HG02759 (cell line): Measurements from ENCODE around the gene FRK.
A peak's percentile ranks its signal among the peaks of the same experiment; 100 is the strongest.

Experiments
- ATAC-seq: cut with Tn5 transposase; IDR thresholded peaks from one replicate; pipeline ENCODE4 v1.9.1; 2021; ENCODE audit warnings: mild to moderate bottlenecking, moderate library complexity; ENCODE audit not compliant: unreplicated experiment

The FRK gene

DNA sequence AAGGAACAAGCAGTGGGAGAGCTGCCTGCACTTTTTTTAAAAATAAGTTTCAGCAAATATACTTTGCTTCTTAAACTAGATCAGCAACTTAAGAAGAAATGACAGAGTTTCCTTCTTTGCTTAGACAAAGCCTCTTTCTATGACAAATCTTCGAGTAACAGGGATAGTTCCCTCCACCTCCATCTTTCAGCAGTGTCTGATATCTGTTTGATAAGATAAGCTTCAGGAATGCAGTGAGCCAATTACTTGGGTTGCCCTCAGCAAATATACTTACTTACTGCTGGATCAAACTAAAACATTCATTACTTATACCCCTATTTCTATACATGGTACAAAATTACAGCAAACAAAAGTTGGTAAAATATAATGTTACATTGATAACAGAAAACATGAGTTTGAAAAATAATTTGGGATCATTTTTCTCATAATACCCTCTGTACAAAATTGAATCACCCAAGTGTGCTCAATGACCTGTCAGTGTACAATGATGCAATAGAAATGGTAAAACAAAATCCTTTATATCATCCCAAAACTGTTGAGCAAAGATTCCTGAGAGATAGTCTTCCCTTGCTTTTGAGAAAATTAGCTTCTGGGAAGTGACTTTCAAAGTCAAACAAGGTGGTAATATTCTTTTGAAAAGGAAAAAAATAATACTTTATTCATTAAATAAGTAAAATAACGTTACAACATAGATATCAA, 24.5 kb downstream of the FRK start:
- no peak for ATAC-seq

DNA sequence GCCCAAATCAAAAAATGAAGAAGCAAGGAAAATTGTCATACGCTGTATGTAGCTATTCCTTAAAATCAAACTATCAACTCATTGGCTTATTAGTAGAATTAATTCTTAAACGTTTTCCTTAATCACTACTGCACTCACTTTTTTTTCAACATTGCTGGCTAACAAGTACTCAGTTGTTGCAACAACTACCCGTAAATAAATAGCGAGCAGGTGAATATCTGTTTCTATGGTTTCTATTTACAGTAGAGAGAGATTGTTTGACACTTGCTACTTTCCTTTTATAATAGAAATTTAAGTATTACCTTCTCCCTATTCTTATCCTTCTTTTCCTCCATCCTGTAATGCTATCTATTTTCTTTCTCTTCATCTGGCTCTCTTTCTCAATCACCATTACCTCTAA, 25.1 kb downstream of the FRK start:
- no peak for ATAC-seq

GRCh38 chr6:116034327-116034726, 26.4 kb downstream of the FRK start:
- no peak for ATAC-seq

DNA sequence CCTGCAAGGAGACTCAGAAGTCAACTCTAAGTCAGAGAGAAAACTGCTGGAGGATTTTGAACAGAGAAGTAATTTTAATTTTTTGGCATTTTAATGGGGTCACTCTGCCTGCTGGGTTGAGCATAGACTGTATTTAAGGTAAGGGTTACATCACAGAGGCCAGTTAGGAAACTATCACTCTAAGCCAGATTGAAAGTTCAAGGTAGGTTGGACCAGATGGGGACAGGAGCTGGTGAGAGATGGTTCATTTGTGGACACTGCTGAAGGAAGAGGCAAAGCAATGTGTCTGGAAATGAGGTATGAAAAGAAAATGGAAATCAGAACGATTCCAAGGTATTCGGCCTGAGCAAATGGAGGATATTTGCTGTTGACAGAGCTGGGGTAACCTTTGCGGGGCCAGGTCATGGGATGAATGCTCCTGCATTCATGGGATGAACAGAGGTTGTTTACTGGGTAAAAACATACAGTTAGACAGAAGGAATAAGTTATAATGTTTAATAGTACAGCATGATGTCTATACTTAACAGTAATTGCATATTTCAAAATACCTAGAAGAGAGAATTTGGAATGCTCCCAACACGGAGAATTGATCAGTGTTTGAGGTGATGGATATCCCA, 26.9 kb downstream of the FRK start:
- ATAC-seq = no peak

DNA sequence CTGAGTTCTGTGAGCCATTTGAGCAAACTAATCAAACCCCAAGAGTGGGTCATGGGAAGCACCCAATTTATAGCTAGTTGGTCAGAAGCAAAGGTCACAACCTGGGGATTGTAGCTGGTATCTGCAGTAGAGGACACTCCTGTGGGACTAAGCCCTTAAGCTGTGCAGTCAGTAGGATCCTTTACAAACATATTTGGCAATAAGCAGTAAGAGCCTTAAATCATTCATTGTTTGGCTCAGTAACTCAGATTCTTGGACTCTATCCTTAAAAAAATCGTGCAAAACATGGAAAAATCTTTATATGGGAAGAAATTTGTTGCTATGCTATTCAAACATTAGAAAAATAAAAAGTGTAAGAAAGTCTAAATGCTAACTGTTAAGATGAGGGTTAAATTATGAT, 29.9 kb downstream of the FRK start:
- no peak for ATAC-seq

GRCh38 chr6:116029535-116029934, 31.2 kb downstream of the FRK start:
- ATAC-seq = peak; percentile 53

DNA sequence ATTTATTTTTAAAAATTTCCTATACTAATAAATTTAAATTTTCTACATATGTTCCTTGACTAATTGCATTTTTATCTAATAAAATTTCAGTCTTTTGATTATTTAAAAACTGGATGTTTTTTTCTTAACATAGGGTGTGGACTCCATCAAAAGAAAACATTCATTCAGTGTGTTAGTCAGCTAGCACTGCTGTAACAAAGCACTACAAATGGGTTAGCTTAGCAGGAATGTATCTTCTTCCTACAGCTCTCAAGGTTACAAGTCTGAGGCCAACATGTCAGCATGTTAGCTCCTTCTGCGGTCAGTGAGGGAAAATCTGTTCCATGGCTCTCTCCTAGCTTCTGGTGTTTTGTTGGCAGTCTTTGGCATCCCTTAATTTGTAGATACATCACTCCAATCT, 32.5 kb downstream of the FRK start:
- no peak for ATAC-seq

DNA sequence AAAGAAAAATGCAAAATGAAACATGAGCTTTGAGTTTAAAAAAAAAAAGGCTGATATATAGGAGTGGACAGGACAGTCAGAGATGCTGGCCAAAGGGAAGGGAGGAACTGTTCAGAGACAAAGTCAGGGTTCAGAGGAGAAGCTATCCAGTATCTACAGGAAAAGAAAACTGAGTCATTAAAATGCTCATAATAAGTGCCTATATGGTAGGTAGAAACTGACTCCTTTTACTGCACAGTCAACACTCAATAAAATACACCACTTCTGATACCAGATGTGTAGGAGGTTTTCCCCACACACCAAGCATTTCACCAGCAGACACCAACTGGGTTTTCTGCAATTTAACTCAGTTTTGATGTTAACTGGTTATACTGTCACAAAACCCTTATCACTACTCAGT, 32.9 kb downstream of the FRK start:
- peak; percentile 50 for ATAC-seq

DNA sequence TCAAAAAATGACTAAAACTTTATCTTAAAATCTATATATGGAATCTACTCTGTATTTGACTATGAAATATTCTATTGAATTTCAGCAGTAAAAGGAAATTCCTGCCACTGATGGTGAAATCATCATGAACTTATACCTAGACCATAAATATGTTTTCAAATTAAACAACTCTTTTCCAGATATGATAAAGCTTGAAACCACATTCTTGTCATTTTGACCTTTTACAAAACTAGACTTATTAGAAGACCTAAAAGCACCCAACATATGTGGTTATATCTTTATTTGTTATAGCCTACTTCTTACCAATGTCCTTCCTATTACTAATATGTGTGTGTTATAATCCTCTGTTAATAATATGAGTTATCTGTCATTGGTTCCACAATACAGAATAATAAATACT, 35.3 kb downstream of the FRK start:
- no peak for ATAC-seq

GRCh38 chr6:116022841-116023445, 37.7 kb downstream of the FRK start:
- no peak for ATAC-seq

GRCh38 chr6:116020738-116021137, 40.0 kb downstream of the FRK start:
- no peak for ATAC-seq

DNA sequence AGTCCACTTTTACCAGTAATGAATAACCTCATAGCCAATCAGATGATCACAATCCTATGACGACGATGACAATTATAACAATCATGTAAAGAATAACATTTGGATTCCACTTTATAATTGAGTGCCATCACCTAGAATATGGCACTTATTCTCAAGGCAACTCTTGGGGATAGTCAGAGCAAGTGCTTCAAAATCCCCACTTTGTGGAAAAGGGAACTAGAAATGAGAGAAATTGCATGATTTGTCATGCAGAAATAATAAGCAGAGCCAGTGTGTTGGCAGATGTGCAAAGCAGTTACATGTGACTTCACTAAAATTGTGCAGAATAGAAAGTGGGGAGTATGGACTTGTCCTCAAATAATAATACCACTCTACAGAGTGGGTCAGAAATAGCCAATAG, 41.3 kb downstream of the FRK start:
- peak; percentile 86 for ATAC-seq

- ATAC-seq = no peak
Measured at GRCh38 chr6:116018976-116019375, 41.7 kb downstream of the FRK start.

- ATAC-seq = no peak
Measured at GRCh38 chr6:116017546-116018295, 43.0 kb downstream of the FRK start.

- peak; percentile 30 for ATAC-seq
Measured at GRCh38 chr6:116016846-116017545, 43.7 kb downstream of the FRK start.

GRCh38 chr6:116015983-116016382, 44.7 kb downstream of the FRK start:
- ATAC-seq = no peak

DNA sequence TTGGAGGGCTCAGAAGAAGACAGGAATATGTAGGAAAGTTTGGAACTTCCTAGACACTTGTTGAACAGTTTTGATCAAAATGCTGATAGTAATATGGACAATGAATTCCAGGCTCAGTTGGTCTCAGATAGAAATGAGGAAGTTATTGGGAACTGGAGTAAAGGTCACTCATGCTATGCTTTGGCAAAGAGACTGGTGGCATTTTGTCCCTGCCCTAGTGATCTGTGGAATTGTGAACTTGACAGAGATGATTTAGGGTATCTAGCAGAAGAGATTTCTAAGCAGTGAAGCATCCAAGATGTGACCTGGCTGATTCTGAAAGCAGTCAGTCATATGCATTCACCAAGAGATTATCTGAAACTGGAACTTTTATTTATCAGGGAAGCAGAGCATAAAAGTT, 45.1 kb downstream of the FRK start:
- ATAC-seq = no peak

GRCh38 chr6:116012951-116013350, 47.7 kb downstream of the FRK start:
- no peak for ATAC-seq

- no peak for ATAC-seq
Measured at GRCh38 chr6:116012471-116012949, 48.2 kb downstream of the FRK start.

GRCh38 chr6:116011520-116011919, 49.2 kb downstream of the FRK start:
- ATAC-seq = peak; percentile 68
